GM12878 (cell line): ENCODE measurements around the gene ABCC5. TPM values are rescaled to one million over a fixed set of nuclear protein-coding genes. Genes with fewer than 3 reads are reported as not detected.

Source experiments
- ATAC-seq: fragments of 200-7000 bp; cut with Tn5 transposase; 3 replicates; pipeline ENCODE4 v1.9.1; 2020; ENCODE audit warnings: mild to moderate bottlenecking, moderate library complexity
- BruUV-seq: library from RNA; stranded (reverse); fragments of 400-500 nt; replicated peaks from 2 replicates; lab custom pipeline; 2021; lab: Mats Ljungman, UMichigan
- CTCF ChIA-PET: fragments of 300-600 bp; sonication (Branson Sonifier 250); formaldehyde crosslinking; extraction: SDS; loops from one replicate; lab custom pipeline; 2021; ENCODE audit warnings: inconsistent platforms; lab: Yijun Ruan, JAX
- POLR2A ChIA-PET: fragments of 350-600 bp; formaldehyde crosslinking; extraction: SDS; loops from one replicate; lab custom pipeline; 2021; ENCODE audit warnings: inconsistent platforms; lab: Charles Lee
- RAD21 ChIA-PET: fragments of 300-600 bp; sonication (Branson Sonifier 250); formaldehyde crosslinking; loops from one replicate; lab custom pipeline; 2023; ENCODE audit warnings: antibody characterized with exemption; ENCODE audit not compliant: unreplicated experiment; lab: Charles Lee
- SMC1A ChIA-PET: fragments of 300-600 bp; sonication (Branson Sonifier 250); formaldehyde crosslinking; loops from one replicate; lab custom pipeline; 2023; ENCODE audit not compliant: unreplicated experiment, uncharacterized antibody; lab: Charles Lee
- DNase-seq: peaks from one replicate; pipeline ENCODE4 v3.0.0-alpha.2; 2011; ENCODE audit warnings: low read depth, low spot score
- FAIRE-seq: peaks from 3 replicates; lab custom pipeline; 2011; peaks lifted over from hg19 to GRCh38; lab: Jason Lieb, UNC
- H2AFZ ChIP-seq: 2 replicates; pipeline ENCODE4 v1.6.0; 2011; ENCODE audit warnings: low read depth, low read length, control low read depth; ENCODE audit not compliant: control insufficient read depth
- H3K27ac ChIP-seq: 2 replicates; pipeline ENCODE4 v1.5.1; 2011; ENCODE audit warnings: control low read depth; ENCODE audit not compliant: control insufficient read depth, insufficient read depth
- H3K27me3 ChIP-seq, 2 experiments: replicated peaks in 1 of 2; 2 replicates each; pipeline versions ENCODE4 v1.6.0 to v1.6.1; 2011; ENCODE audit warnings: low read length in 1 of 2; ENCODE audit not compliant: control insufficient read depth in 2 of 2, insufficient read depth in 2 of 2
- H3K36me3 ChIP-seq, 2 experiments: 2 replicates each; pipeline ENCODE4 v1.5.1; 2011; ENCODE audit warnings: low read length in 1 of 2; ENCODE audit not compliant: control insufficient read depth in 2 of 2, insufficient read depth in 2 of 2
- H3K4me1 ChIP-seq: 2 replicates; pipeline ENCODE4 v1.6.1; 2011; ENCODE audit warnings: mild to moderate bottlenecking, low read length, moderate library complexity, mixed read lengths; ENCODE audit not compliant: control insufficient read depth, insufficient read depth
- H3K4me2 ChIP-seq: 2 replicates; pipeline ENCODE4 v1.6.0; 2011; ENCODE audit warnings: control low read depth; ENCODE audit not compliant: control insufficient read depth, insufficient read depth
- H3K4me3 ChIP-seq: fragments of 200-600 bp; sonication (generic); 2 replicates; pipeline ENCODE4 v1.5.1; 2016
- H3K79me2 ChIP-seq: 2 replicates; pipeline ENCODE4 v1.6.0; 2011; ENCODE audit warnings: low read length; ENCODE audit not compliant: control insufficient read depth, insufficient read depth
- H3K9ac ChIP-seq: 2 replicates; pipeline ENCODE4 v1.8.0; 2011; ENCODE audit warnings: low read length, control low read depth, mixed read lengths; ENCODE audit not compliant: control insufficient read depth, insufficient read depth
- H3K9me3 ChIP-seq: replicated peaks from 3 replicates; pipeline ENCODE4 v1.5.1; 2011; ENCODE audit warnings: mild to moderate bottlenecking, low read length; ENCODE audit not compliant: control insufficient read depth, insufficient read depth
- H4K20me1 ChIP-seq: 2 replicates; pipeline ENCODE4 v1.6.0; 2011; ENCODE audit not compliant: control insufficient read depth, insufficient read depth
- BCL11A ChIP-seq: IDR thresholded peaks from 2 replicates; pipeline ENCODE4 v1.6.1; 2011; ENCODE audit warnings: low read depth, low read length
- BMI1 ChIP-seq: fragments of 450-650 bp; IDR thresholded peaks from 2 replicates; pipeline ENCODE4 v1.6.1; 2016; ENCODE audit warnings: mild to moderate bottlenecking, moderate library complexity, borderline replicate concordance
- HCFC1 ChIP-seq: fragments of 150-350 bp; IDR thresholded peaks from 2 replicates; pipeline ENCODE4 v1.6.1; 2014; ENCODE audit warnings: low read length
- HDGF ChIP-seq: fragments of 450-650 bp; IDR thresholded peaks from 2 replicates; pipeline ENCODE4 v1.6.1; 2016; ENCODE audit warnings: antibody characterized with exemption
- NFXL1 ChIP-seq: fragments of 450-650 bp; IDR thresholded peaks from 2 replicates; pipeline ENCODE4 v1.6.1; 2017; ENCODE audit warnings: antibody characterized with exemption, mild to moderate bottlenecking, borderline replicate concordance
- NR2C2 ChIP-seq: IDR thresholded peaks from 2 replicates; pipeline ENCODE4 v1.6.1; 2011; ENCODE audit warnings: borderline replicate concordance, low read depth; ENCODE audit not compliant: control insufficient read depth, insufficient read length
- SMAD1 ChIP-seq: fragments of 450-650 bp; IDR thresholded peaks from 2 replicates; pipeline ENCODE4 v1.6.1; 2018; ENCODE audit warnings: mild to moderate bottlenecking, low read depth; ENCODE audit not compliant: partially characterized antibody
- ZNF207 ChIP-seq: fragments of 450-650 bp; IDR thresholded peaks from 2 replicates; pipeline ENCODE4 v1.6.1; 2014; ENCODE audit warnings: antibody characterized with exemption, mild to moderate bottlenecking, borderline replicate concordance
- ZNF274 ChIP-seq: IDR thresholded peaks from one replicate; pipeline ENCODE4 v1.8.0; 2011; ENCODE audit not compliant: insufficient read length, insufficient read depth
- WGBS: methylation state at CpG from one replicate; pipeline ENCODE4 v1.1.6; 2016; ENCODE audit warnings: low lambda C conversion rate; ENCODE audit not compliant: insufficient replicate concordance, insufficient coverage; ENCODE audit errors: missing lambda C conversion rate; 5-methylcytosine and 5-hydroxymethylcytosine counted together
- in situ Hi-C: fragments of 300-500 bp; cut with MboI; formaldehyde crosslinking; loops from 9 replicates; pipeline ENCODE4 v1.14.3; 2018; ENCODE audit warnings: mixed read lengths
- intact Hi-C: fragments of 100-400 bp; cut with micrococcal nuclease; formaldehyde crosslinking; loops from one replicate; pipeline ENCODE4 v1.14.2; 2022; ENCODE audit not compliant: unreplicated experiment
- polyA plus RNA-seq, 11 experiments: library from polyadenylated mRNA; depleted of rRNA in 4 of 11; unstranded in 6 of 11; stranded (reverse) in 5 of 11; fragments of >200 nt; fragmentation: Nextera tagmentation in 4 of 11; fragmentation: Illumina TruSeq in 1 of 11; extraction: Ambion mirVana in 4 of 11; extraction: Trizol in 1 of 11; gene quantifications; 1 replicate in 1 of 11; 2 replicates in 10 of 11; pipeline versions ENCODE4 v1.2.1 to v1.2.3, GENCODE V29; 2011 to 2016; ENCODE audit warnings: inconsistent platforms in 2 of 11, missing spikeins in 2 of 11, low read depth in 1 of 11
- total RNA-seq, 4 experiments: library from RNA; depleted of rRNA in 3 of 4; stranded (reverse); fragments of >200 nt in 3 of 4; fragmentation: Illumina TruSeq in 1 of 4; extraction: Trizol in 1 of 4; gene quantifications; 2 replicates each; pipeline versions ENCODE4 v1.2.1 to v1.2.3, GENCODE V29; 2013 to 2021
- TF ChIP-seq, protein P1 (sequence below): fragments of 450-650 bp; IDR thresholded peaks from 2 replicates; pipeline ENCODE4 v1.6.1; 2017; ENCODE audit warnings: low read depth, mild to moderate bottlenecking, moderate library complexity
- TF ChIP-seq, protein P2 (sequence below): IDR thresholded peaks from 2 replicates; pipeline ENCODE4 v1.6.1; 2011; ENCODE audit warnings: mild to moderate bottlenecking, low read depth, low read length, moderate library complexity; ENCODE audit not compliant: insufficient replicate concordance
- TF ChIP-seq, protein P3 (sequence below): fragments of 150-350 bp; IDR thresholded peaks from 2 replicates; pipeline ENCODE4 v1.6.1; 2016; ENCODE audit warnings: low read depth, low read length

The ABCC5 gene
- total and polyA plus RNA-seq, 10 of the 15 experiments (the other 5 are each of a cell fraction or from before 2014, with no cell fraction given) = 6.0 to 17.8 (median 9.7) TPM

GRCh38 chr3:183884427-183885296, 133.0 kb downstream of the ABCC5 start, which contains the start of gene PARL:
PARL (minus strand) TSS chr3:183884880; CDS start chr3:183884846, 34 bp downstream.
- peak; percentile 70 for DNase-seq
- CTCF ChIA-PET = interaction anchor here (0.5 to 3.7 kb wide), 29 partner anchors 11 to 754 kb away, joined by 3 to 26 read pairs (median 3); partner anchors contain the start of genes ABCC5 and EEF1AKMT4
- peak within 1 kb of the TSS; percentile 97 for H2AFZ ChIP-seq
- H3K27me3 ChIP-seq = no peaks in the 10 kb centered on the region
- H4K20me1 ChIP-seq = no peaks in the 10 kb centered on the region; the same call in none of the 2 replicates
- ATAC-seq = peak; percentile 99
- peak within 1 kb of the TSS; percentile 94 for H3K4me3 ChIP-seq
- WGBS = 1% methylated on average over 46 of the region's 63 CpGs
- SMC1A ChIA-PET = interaction anchor here (0.8 to 2.3 kb wide), 13 partner anchors 10 to 700 kb away, joined by 3 to 9 read pairs (median 4); no protein-coding TSS in a partner anchor
- H3K4me2 ChIP-seq = peak within 1 kb of the TSS; percentile 98
- H3K79me2 ChIP-seq = peaks cover 40% of the 10 kb centered on the region
- H3K9me3 ChIP-seq = no peaks in the 10 kb centered on the region
- BruUV-seq = no TSS peak
- intact Hi-C loops = loop anchor here (1.0 kb wide), 2 partner anchors 364 to 415 kb away; partner anchors contain the start of gene ALG3
- in situ Hi-C loops = loop anchor here (5.0 kb wide), 1 partner anchor 363 kb away; the partner anchor contains the start of genes ALG3 and EEF1AKMT4
- POLR2A ChIA-PET = interaction anchor here (1.4 kb wide), 1 partner anchor 324 kb away, joined by 3 read pairs; no protein-coding TSS in a partner anchor
- RAD21 ChIA-PET = interaction anchor here (0.5 to 2.2 kb wide), 23 partner anchors 11 to 797 kb away, joined by 3 to 19 read pairs (median 3); partner anchors contain the start of genes ABCC5 and EEF1AKMT4
- peaks cover 0 to 4% of the 10 kb centered on the region in 2 experiments; a peak in 2 of 4 replicates for H3K36me3 ChIP-seq
- FAIRE-seq = peak; percentile 84
- peak within 1 kb of the TSS; percentile 88 for H3K9ac ChIP-seq
- peak within 1 kb of the TSS; percentile 76 for H3K27ac ChIP-seq
- H3K4me1 ChIP-seq = peaks cover 4% of the 10 kb centered on the region
- TF ChIP-seq NR2C2 (peak; percentile 97), ZNF274 (no peak), SMAD1 (no peak), BMI1 (no peak), BCL11A (no peak), ZNF207 (0 out of 2 replicates have a peak, but pooled peaks have one; percentile 27), HDGF (0 out of 2 replicates have a peak, but pooled peaks have one; percentile 82), HCFC1 (peak; percentile 79), NFXL1 (no peak)
- TF ChIP-seq, protein P1, sequence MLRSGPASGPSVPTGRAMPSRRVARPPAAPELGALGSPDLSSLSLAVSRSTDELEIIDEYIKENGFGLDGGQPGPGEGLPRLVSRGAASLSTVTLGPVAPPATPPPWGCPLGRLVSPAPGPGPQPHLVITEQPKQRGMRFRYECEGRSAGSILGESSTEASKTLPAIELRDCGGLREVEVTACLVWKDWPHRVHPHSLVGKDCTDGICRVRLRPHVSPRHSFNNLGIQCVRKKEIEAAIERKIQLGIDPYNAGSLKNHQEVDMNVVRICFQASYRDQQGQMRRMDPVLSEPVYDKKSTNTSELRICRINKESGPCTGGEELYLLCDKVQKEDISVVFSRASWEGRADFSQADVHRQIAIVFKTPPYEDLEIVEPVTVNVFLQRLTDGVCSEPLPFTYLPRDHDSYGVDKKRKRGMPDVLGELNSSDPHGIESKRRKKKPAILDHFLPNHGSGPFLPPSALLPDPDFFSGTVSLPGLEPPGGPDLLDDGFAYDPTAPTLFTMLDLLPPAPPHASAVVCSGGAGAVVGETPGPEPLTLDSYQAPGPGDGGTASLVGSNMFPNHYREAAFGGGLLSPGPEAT = peak; percentile 83
- TF ChIP-seq, protein P2, sequence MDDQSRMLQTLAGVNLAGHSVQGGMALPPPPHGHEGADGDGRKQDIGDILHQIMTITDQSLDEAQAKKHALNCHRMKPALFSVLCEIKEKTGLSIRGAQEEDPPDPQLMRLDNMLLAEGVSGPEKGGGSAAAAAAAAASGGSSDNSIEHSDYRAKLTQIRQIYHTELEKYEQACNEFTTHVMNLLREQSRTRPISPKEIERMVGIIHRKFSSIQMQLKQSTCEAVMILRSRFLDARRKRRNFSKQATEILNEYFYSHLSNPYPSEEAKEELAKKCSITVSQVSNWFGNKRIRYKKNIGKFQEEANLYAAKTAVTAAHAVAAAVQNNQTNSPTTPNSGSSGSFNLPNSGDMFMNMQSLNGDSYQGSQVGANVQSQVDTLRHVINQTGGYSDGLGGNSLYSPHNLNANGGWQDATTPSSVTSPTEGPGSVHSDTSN = peak; percentile 64
- TF ChIP-seq, protein P3, sequence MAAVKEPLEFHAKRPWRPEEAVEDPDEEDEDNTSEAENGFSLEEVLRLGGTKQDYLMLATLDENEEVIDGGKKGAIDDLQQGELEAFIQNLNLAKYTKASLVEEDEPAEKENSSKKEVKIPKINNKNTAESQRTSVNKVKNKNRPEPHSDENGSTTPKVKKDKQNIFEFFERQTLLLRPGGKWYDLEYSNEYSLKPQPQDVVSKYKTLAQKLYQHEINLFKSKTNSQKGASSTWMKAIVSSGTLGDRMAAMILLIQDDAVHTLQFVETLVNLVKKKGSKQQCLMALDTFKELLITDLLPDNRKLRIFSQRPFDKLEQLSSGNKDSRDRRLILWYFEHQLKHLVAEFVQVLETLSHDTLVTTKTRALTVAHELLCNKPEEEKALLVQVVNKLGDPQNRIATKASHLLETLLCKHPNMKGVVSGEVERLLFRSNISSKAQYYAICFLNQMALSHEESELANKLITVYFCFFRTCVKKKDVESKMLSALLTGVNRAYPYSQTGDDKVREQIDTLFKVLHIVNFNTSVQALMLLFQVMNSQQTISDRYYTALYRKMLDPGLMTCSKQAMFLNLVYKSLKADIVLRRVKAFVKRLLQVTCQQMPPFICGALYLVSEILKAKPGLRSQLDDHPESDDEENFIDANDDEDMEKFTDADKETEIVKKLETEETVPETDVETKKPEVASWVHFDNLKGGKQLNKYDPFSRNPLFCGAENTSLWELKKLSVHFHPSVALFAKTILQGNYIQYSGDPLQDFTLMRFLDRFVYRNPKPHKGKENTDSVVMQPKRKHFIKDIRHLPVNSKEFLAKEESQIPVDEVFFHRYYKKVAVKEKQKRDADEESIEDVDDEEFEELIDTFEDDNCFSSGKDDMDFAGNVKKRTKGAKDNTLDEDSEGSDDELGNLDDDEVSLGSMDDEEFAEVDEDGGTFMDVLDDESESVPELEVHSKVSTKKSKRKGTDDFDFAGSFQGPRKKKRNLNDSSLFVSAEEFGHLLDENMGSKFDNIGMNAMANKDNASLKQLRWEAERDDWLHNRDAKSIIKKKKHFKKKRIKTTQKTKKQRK = no peak
